Mucosa of stomach (tissue), 1 donor: Measurements from ENCODE around the gene DCANP1.

Source experiments
- H3K27me3 ChIP-seq: one replicate; pipeline ENCODE4 v1.7.0; 2013; ENCODE audit warnings: mild to moderate bottlenecking, low read length; ENCODE audit not compliant: control insufficient read depth, insufficient read depth
- H3K36me3 ChIP-seq: one replicate; pipeline ENCODE4 v1.7.0; 2013; ENCODE audit warnings: low read length; ENCODE audit not compliant: control insufficient read depth, insufficient read depth
- H3K4me1 ChIP-seq: one replicate; pipeline ENCODE4 v1.7.0; 2013; ENCODE audit warnings: mild to moderate bottlenecking, low read length; ENCODE audit not compliant: control insufficient read depth, insufficient read depth
- H3K4me3 ChIP-seq: one replicate; pipeline ENCODE4 v1.7.0; 2013; ENCODE audit warnings: low read length
- H3K9ac ChIP-seq: one replicate; pipeline ENCODE4 v1.7.0; 2013; ENCODE audit warnings: mild to moderate bottlenecking, low read length, moderate library complexity
- H3K9me3 ChIP-seq: one replicate; pipeline ENCODE4 v1.7.0; 2013; ENCODE audit warnings: mild to moderate bottlenecking, low read length, moderate library complexity; ENCODE audit not compliant: control insufficient read depth
- donor health status: Pancreatic carcinoma.

The DCANP1 gene

GRCh38 chr5:135487839-135488514 lies 40.8 kb upstream of the DCANP1 start:
- peaks cover 86% of the 10 kb centered on the region for H3K27me3 ChIP-seq
- H3K9ac ChIP-seq, result no peak overlapping the region
- no peaks in the 10 kb centered on the region for H3K9me3 ChIP-seq
- no peaks in the 10 kb centered on the region for H3K36me3 ChIP-seq
- peaks cover 27% of the 10 kb centered on the region for H3K4me1 ChIP-seq
- no peak overlapping the region for H3K4me3 ChIP-seq

DNA sequence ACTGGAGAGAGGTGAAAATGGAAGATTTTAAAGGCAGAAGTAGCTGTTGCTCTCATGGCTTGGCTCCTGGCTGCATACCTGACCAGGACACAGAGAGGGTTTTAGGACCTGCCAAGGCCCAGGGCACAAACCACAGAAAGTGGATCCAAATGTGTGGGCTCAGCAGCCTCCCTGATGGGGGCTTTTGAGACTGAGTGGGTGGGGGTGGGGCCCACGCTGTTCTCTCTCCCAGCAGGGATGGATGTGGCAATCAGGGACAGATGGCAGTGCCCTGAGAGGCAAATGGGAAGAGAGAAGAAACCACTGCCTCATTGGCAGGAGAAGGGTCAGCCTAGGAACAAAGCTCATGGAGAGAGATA lies 39.9 kb upstream of the DCANP1 start:
- Histone ChIP-seq H3K27me3 (peaks cover 76% of the 10 kb centered on the region), H3K4me1 (peaks cover 24% of the 10 kb centered on the region), H3K9ac (no peak overlapping the region)

GRCh38 chr5:135486131-135487036 lies 39.2 kb upstream of the DCANP1 start:
- H3K27me3 ChIP-seq, result peaks cover 70% of the 10 kb centered on the region
- peaks cover 18% of the 10 kb centered on the region for H3K4me1 ChIP-seq
- no peaks in the 10 kb centered on the region for H3K36me3 ChIP-seq
- no peaks in the 10 kb centered on the region for H3K9me3 ChIP-seq
- H3K9ac ChIP-seq, result no peak overlapping the region
- H3K4me3 ChIP-seq, result no peak overlapping the region

More for the DNA sequence above, 39.9 kb upstream of the DCANP1 start:
- no peak overlapping the region for H3K4me3 ChIP-seq
- no peaks in the 10 kb centered on the region for H3K36me3 ChIP-seq
- no peaks in the 10 kb centered on the region for H3K9me3 ChIP-seq

DNA sequence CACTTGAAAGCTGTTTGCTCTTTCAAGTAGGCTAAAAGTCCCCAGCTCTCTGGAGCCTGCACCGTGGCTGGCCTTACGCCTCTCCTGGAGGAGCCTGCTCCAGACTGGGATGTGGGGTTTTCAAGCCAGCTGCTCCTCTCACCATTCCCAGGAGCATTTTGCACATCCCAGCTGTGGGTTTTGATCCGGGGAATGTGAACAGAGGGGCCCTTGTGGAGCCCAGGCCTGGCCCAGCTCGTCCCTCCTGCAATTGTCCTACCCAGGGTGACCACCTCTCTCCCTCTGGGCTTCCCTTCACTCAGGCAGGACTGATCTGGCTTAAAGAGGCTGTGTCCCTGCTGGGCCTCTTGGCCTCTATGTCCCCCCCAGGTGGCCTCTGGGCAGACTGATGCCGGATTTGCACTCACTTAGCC lies 37.5 kb upstream of the DCANP1 start:
- H3K9me3 ChIP-seq, result no peaks in the 10 kb centered on the region
- no peak overlapping the region for H3K9ac ChIP-seq
- H3K4me3 ChIP-seq, result no peak overlapping the region
- H3K36me3 ChIP-seq, result no peaks in the 10 kb centered on the region
- peaks cover 10% of the 10 kb centered on the region for H3K4me1 ChIP-seq
- H3K27me3 ChIP-seq, result peaks cover 53% of the 10 kb centered on the region

DNA sequence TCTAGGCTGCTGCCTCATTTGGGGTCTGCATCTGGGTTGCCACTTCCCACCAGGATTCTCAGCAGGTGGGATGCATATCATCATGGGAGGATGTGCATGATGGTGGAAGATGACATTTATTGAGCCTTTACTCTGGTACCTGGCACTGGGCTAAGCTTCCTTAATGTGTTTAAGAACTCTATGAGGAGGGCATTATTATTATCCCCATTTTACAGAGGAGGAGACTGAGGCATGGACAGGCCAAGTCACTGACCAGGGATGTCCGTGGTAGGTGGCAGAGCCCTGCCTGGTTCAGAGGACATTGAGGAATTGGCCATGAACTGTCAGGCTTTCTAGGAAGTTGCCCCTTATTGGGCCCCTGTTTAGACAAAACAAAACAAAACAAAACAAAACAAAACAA lies 36.1 kb upstream of the DCANP1 start:
- Histone ChIP-seq H3K4me1 (no peaks in the 10 kb centered on the region), H3K4me3 (no peak overlapping the region), H3K27me3 (peaks cover 50% of the 10 kb centered on the region), H3K36me3 (no peaks in the 10 kb centered on the region), H3K9ac (no peak overlapping the region), H3K9me3 (no peaks in the 10 kb centered on the region)

DNA sequence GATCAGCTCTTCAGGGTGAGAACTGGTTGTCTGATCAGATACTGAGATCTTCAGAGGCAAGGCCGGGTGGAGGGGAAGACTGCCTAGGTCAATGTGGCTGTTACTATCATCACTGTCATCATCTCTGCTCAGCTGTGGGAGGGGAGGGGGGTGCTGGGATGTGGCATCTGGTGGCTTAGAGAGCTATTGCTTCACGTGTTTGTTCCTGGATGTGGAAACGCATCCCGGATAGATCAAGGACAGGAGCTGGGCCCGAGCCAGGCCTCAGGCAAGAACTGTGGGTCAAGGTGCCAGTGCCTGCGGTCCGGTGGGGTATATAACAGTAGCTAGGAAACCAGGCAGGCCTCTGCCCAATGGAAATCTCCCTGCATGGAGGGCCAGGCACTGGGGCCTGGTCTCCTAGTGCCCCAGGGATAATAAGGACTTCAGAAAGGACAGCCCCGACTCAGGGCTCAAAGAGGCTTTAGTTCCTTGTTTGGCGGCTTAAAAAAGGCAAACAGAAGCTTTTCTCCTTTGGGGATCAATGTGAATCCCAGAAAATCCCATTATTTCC lies 35.3 kb upstream of the DCANP1 start:
- no peak overlapping the region for H3K9ac ChIP-seq
- no peaks in the 10 kb centered on the region for H3K9me3 ChIP-seq
- peaks cover 50% of the 10 kb centered on the region for H3K27me3 ChIP-seq
- H3K36me3 ChIP-seq, result no peaks in the 10 kb centered on the region
- H3K4me3 ChIP-seq, result no peak overlapping the region
- H3K4me1 ChIP-seq, result no peaks in the 10 kb centered on the region

GRCh38 chr5:135481909-135482311 lies 34.8 kb upstream of the DCANP1 start:
- Histone ChIP-seq H3K9ac (no peak overlapping the region), H3K27me3 (peaks cover 45% of the 10 kb centered on the region), H3K4me1 (no peaks in the 10 kb centered on the region)

DNA sequence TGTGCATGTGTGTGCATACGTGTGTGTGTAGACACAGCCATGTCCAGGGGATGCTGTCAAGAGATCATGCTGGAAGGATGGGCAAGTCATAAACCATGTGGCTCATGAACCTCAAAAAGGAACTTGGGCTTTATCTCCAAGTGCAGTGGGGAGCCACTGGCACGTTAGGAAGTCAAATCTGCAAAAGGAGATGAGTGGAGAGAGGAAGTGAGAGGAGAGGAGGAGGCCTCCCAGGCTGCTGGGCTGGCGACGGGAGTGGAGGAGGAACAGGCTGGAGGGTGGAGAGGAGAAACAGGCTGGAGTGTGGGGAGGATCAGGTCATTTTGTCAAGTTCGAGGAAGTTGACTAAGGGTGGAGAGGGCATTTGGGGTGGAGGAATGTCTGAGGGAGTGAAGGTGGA lies 34.2 kb upstream of the DCANP1 start:
- H3K4me1 ChIP-seq, result no peaks in the 10 kb centered on the region

More at GRCh38 chr5:135481909-135482311, 34.8 kb upstream of the DCANP1 start:
- Histone ChIP-seq H3K9me3 (no peaks in the 10 kb centered on the region), H3K4me3 (no peak overlapping the region), H3K36me3 (no peaks in the 10 kb centered on the region)

DNA sequence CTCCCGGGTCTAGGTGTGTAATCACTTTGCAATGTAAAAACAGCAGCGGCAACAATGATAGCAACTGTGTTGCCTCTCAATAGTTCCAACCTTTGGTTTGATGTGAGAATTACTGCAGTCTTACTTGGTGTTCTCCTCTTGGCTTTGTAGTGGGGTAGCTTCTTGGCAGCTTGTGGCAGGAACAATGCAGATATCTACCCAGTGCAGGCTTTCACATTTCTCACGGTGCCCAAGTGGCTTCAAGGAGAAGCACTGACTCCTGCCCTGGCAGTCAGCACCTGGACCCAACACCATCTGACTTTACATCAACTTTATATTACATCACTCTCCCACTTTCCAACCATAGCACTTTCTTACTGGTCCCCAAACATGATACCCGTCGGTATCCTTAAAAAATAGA lies 33.4 kb upstream of the DCANP1 start:
- H3K36me3 ChIP-seq, result no peaks in the 10 kb centered on the region
- H3K9ac ChIP-seq, result no peak overlapping the region
- peaks cover 35% of the 10 kb centered on the region for H3K27me3 ChIP-seq
- H3K9me3 ChIP-seq, result no peaks in the 10 kb centered on the region
- H3K4me1 ChIP-seq, result no peaks in the 10 kb centered on the region
- H3K4me3 ChIP-seq, result no peak overlapping the region

More for the DNA sequence above, 34.2 kb upstream of the DCANP1 start:
- H3K9me3 ChIP-seq, result no peaks in the 10 kb centered on the region
- no peak overlapping the region for H3K9ac ChIP-seq
- H3K27me3 ChIP-seq, result peaks cover 42% of the 10 kb centered on the region
- no peaks in the 10 kb centered on the region for H3K36me3 ChIP-seq
- H3K4me3 ChIP-seq, result no peak overlapping the region

- no peak overlapping the region for H3K9ac ChIP-seq
- H3K36me3 ChIP-seq, result no peaks in the 10 kb centered on the region
- peaks cover 31% of the 10 kb centered on the region for H3K27me3 ChIP-seq
- no peaks in the 10 kb centered on the region for H3K9me3 ChIP-seq
- H3K4me3 ChIP-seq, result no peak overlapping the region
- H3K4me1 ChIP-seq, result no peaks in the 10 kb centered on the region
These were observed 31.8 kb upstream of the DCANP1 start for GRCh38 chr5:135478938-135479337.

GRCh38 chr5:135477613-135478066 lies 30.5 kb upstream of the DCANP1 start:
- H3K4me1 ChIP-seq, result no peaks in the 10 kb centered on the region
- H3K36me3 ChIP-seq, result no peaks in the 10 kb centered on the region
- no peak overlapping the region for H3K4me3 ChIP-seq
- no peaks in the 10 kb centered on the region for H3K9me3 ChIP-seq
- no peak overlapping the region for H3K9ac ChIP-seq
- peaks cover 40% of the 10 kb centered on the region for H3K27me3 ChIP-seq
